GM18526 (cell line): ENCODE measurements around the gene STARD8.

ENCODE experiments used
- POLR2A ChIP-seq: IDR thresholded peaks from 3 replicates; pipeline ENCODE4 v1.6.1; 2011; ENCODE audit not compliant: insufficient read length; ENCODE audit errors: extremely low read depth

STARD8 gene

GRCh38 chrX:68719904-68720614 is 72.6 kb downstream of the STARD8 start:
- TF ChIP-seq POLR2A, result no peak

- TF ChIP-seq POLR2A, result no peak
Measured at GRCh38 chrX:68720851-68721250, 73.4 kb downstream of the STARD8 start.

GRCh38 chrX:68721546-68721945 is 74.1 kb downstream of the STARD8 start:
- no peak for TF ChIP-seq POLR2A

- no peak for TF ChIP-seq POLR2A
Measured at GRCh38 chrX:68721991-68722860, 74.8 kb downstream of the STARD8 start.

GRCh38 chrX:68723491-68724155 is 76.2 kb downstream of the STARD8 start:
- no peak for TF ChIP-seq POLR2A

GRCh38 chrX:68724531-68725020 is 77.1 kb downstream of the STARD8 start:
- no peak for TF ChIP-seq POLR2A

GRCh38 chrX:68725756-68726365 is 78.4 kb downstream of the STARD8 start:
- TF ChIP-seq POLR2A, result no peak

- TF ChIP-seq POLR2A, result no peak
Measured at GRCh38 chrX:68726366-68726765, 78.9 kb downstream of the STARD8 start.

GRCh38 chrX:68727696-68728095 is 80.2 kb downstream of the STARD8 start:
- no peak for TF ChIP-seq POLR2A

- TF ChIP-seq POLR2A, result no peak
Measured at GRCh38 chrX:68728186-68728585, 80.7 kb downstream of the STARD8 start.

- no peak for TF ChIP-seq POLR2A
Measured at GRCh38 chrX:68731254-68731653, 83.8 kb downstream of the STARD8 start.

- no peak for TF ChIP-seq POLR2A
Measured at GRCh38 chrX:68732906-68733493, 85.5 kb downstream of the STARD8 start.

- TF ChIP-seq POLR2A, result no peak
Measured at GRCh38 chrX:68735266-68735665, 87.8 kb downstream of the STARD8 start.

- no peak for TF ChIP-seq POLR2A
Measured at GRCh38 chrX:68743754-68744153, 96.3 kb downstream of the STARD8 start.

GRCh38 chrX:68746988-68747387 is 99.5 kb downstream of the STARD8 start:
- no peak for TF ChIP-seq POLR2A

- TF ChIP-seq POLR2A, result no peak
Measured at GRCh38 chrX:68748030-68748429, 100.6 kb downstream of the STARD8 start.
